Measurements from ENCODE around the gene MAP7D1. TPM values are rescaled to one million over a fixed set of nuclear protein-coding genes. Genes with fewer than 3 reads are reported as not detected.

Gene MAP7D1
- total and polyA plus RNA-seq, 2 experiments from 2014 or later = 35.8 to 224 TPM

- no peaks in the 10 kb centered on the region for H3K9me2 ChIP-seq (ENCODE audit: insufficient read depth)
- no peaks in the 10 kb centered on the region for H3K9me3 ChIP-seq (ENCODE audit: low read depth)
- no peak for DNase-seq
- 0 out of 2 replicates have a peak, but pooled peaks cover 2% of the 10 kb centered on the region for H3K27me3 ChIP-seq (replicated peaks; ENCODE audit: insufficient read depth)
- H3K36me3 ChIP-seq (ENCODE audit: low read depth) = no peaks in the 10 kb centered on the region
- 65 to 68% methylated on average over 9 of the region's 9 CpGs for whole genome bisulfite sequencing, 2 experiments (ENCODE audit: low coverage in 1 of 2, low lambda C conversion rate in 2 of 2, missing lambda C conversion rate in 2 of 2)
- no peak overlapping the region for H2AFZ ChIP-seq
- no peak overlapping the region for H3K4me2 ChIP-seq (ENCODE audit: unreplicated experiment)
- no peaks in the 10 kb centered on the region for H3K79me2 ChIP-seq (ENCODE audit: insufficient read depth)
- peaks cover 19% of the 10 kb centered on the region for H3F3A ChIP-seq (ENCODE audit: insufficient read depth)
- H3K4me3 ChIP-seq = no peak overlapping the region
- peaks cover 21% of the 10 kb centered on the region for H3K4me1 ChIP-seq (ENCODE audit: insufficient read depth)
- H4K20me1 ChIP-seq (ENCODE audit: insufficient read depth) = no peaks in the 10 kb centered on the region
- H3K27ac ChIP-seq = no peak overlapping the region
- in situ Hi-C loops (cut with MboI) = no loop called here
- TF ChIP-seq EZH2phosphoT487 (IDR thresholded peaks at IDR 0.05; ENCODE audit: insufficient read depth, low read depth) (no peak), EZH2 (IDR thresholded peaks at IDR 0.05; ENCODE audit: insufficient read depth, poor library complexity, severe bottlenecking) (no peak)
- H3K9ac ChIP-seq = no peak overlapping the region
These were observed 36.5 kb upstream of the MAP7D1 start for GRCh38 chr1:36119456-36119855.

- H4K20me1 ChIP-seq (ENCODE audit: insufficient read depth) = no peaks in the 10 kb centered on the region
- no peaks in the 10 kb centered on the region for H3K4me1 ChIP-seq (ENCODE audit: insufficient read depth)
- no peaks in the 10 kb centered on the region for H3K79me2 ChIP-seq (ENCODE audit: insufficient read depth)
- in situ Hi-C loops (cut with MboI) = no loop called here
- no peak overlapping the region for H3K27ac ChIP-seq
- no peak overlapping the region for H2AFZ ChIP-seq
- H3K9ac ChIP-seq = no peak overlapping the region
- H3F3A ChIP-seq (ENCODE audit: insufficient read depth) = peaks cover 3% of the 10 kb centered on the region
- no peaks in the 10 kb centered on the region for H3K36me3 ChIP-seq (ENCODE audit: low read depth)
- H3K9me3 ChIP-seq (ENCODE audit: low read depth) = no peaks in the 10 kb centered on the region
- 0 out of 2 replicates have a peak, but pooled peaks cover 4% of the 10 kb centered on the region for H3K27me3 ChIP-seq (replicated peaks; ENCODE audit: insufficient read depth)
- TF ChIP-seq EZH2 (IDR thresholded peaks at IDR 0.05; ENCODE audit: insufficient read depth, poor library complexity, severe bottlenecking) = no peak
- no peak for TF ChIP-seq EZH2phosphoT487 (IDR thresholded peaks at IDR 0.05; ENCODE audit: insufficient read depth, low read depth)
- H3K4me2 ChIP-seq (ENCODE audit: unreplicated experiment) = no peak overlapping the region
- H3K4me3 ChIP-seq = no peak overlapping the region
- WGBS, 2 experiments (ENCODE audit: low coverage in 1 of 2, low lambda C conversion rate in 2 of 2, missing lambda C conversion rate in 2 of 2) = 88 to 91% methylated on average over 12 of the region's 12 CpGs
- no peaks in the 10 kb centered on the region for H3K9me2 ChIP-seq (ENCODE audit: insufficient read depth)
- peak; percentile 26 for DNase-seq
These were observed 33.6 kb upstream of the MAP7D1 start for GRCh38 chr1:36122062-36123030.

GRCh38 chr1:36123356-36123755, 32.6 kb upstream of the MAP7D1 start:
- H3K4me2 ChIP-seq (ENCODE audit: unreplicated experiment) = no peak overlapping the region
- H3K79me2 ChIP-seq (ENCODE audit: insufficient read depth) = no peaks in the 10 kb centered on the region
- H3K27me3 ChIP-seq (replicated peaks; ENCODE audit: insufficient read depth) = 0 out of 2 replicates have a peak, but pooled peaks cover 4% of the 10 kb centered on the region
- H3K27ac ChIP-seq = no peak overlapping the region
- H3K9me2 ChIP-seq (ENCODE audit: insufficient read depth) = no peaks in the 10 kb centered on the region
- H3K4me3 ChIP-seq = no peak overlapping the region
- TF ChIP-seq EZH2 (IDR thresholded peaks at IDR 0.05; ENCODE audit: insufficient read depth, poor library complexity, severe bottlenecking) = no peak
- TF ChIP-seq EZH2phosphoT487 (IDR thresholded peaks at IDR 0.05; ENCODE audit: insufficient read depth, low read depth) = no peak
- no peak overlapping the region for H2AFZ ChIP-seq
- H3F3A ChIP-seq (ENCODE audit: insufficient read depth) = peaks cover 3% of the 10 kb centered on the region; the same call in 1 of the 2 replicates
- H3K36me3 ChIP-seq (ENCODE audit: low read depth) = no peaks in the 10 kb centered on the region
- no peaks in the 10 kb centered on the region for H3K9me3 ChIP-seq (ENCODE audit: low read depth)
- H3K4me1 ChIP-seq (ENCODE audit: insufficient read depth) = peaks cover 4% of the 10 kb centered on the region
- no peak overlapping the region for H3K9ac ChIP-seq
- 76 to 78% methylated on average over 8 of the region's 8 CpGs for WGBS, 2 experiments (ENCODE audit: low coverage in 1 of 2, low lambda C conversion rate in 2 of 2, missing lambda C conversion rate in 2 of 2)
- in situ Hi-C loops (cut with MboI) = no loop called here
- H4K20me1 ChIP-seq (ENCODE audit: insufficient read depth) = no peaks in the 10 kb centered on the region
- DNase-seq = no peak

GRCh38 chr1:36124404-36125128, 31.4 kb upstream of the MAP7D1 start:
- no peaks in the 10 kb centered on the region for H3K36me3 ChIP-seq (ENCODE audit: low read depth)
- H2AFZ ChIP-seq = no peak overlapping the region
- 0 out of 2 replicates have a peak, but pooled peaks cover 4% of the 10 kb centered on the region for H3K27me3 ChIP-seq (replicated peaks; ENCODE audit: insufficient read depth)
- H3K4me3 ChIP-seq = no peak overlapping the region
- H3K4me2 ChIP-seq (ENCODE audit: unreplicated experiment) = no peak overlapping the region
- no peaks in the 10 kb centered on the region for H3K9me2 ChIP-seq (ENCODE audit: insufficient read depth)
- peaks cover 12% of the 10 kb centered on the region for H3K4me1 ChIP-seq (ENCODE audit: insufficient read depth)
- DNase-seq = no peak
- H4K20me1 ChIP-seq (ENCODE audit: insufficient read depth) = no peaks in the 10 kb centered on the region
- no peak overlapping the region for H3K27ac ChIP-seq
- H3F3A ChIP-seq (ENCODE audit: insufficient read depth) = peaks cover 10% of the 10 kb centered on the region; the same call in 1 of the 2 replicates
- no peaks in the 10 kb centered on the region for H3K9me3 ChIP-seq (ENCODE audit: low read depth)
- H3K79me2 ChIP-seq (ENCODE audit: insufficient read depth) = no peaks in the 10 kb centered on the region
- no peak overlapping the region for H3K9ac ChIP-seq
- in situ Hi-C loops (cut with MboI) = no loop called here
- no peak for TF ChIP-seq EZH2 (IDR thresholded peaks at IDR 0.05; ENCODE audit: insufficient read depth, poor library complexity, severe bottlenecking)
- TF ChIP-seq EZH2phosphoT487 (IDR thresholded peaks at IDR 0.05; ENCODE audit: insufficient read depth, low read depth) = no peak
- 25 to 39% methylated on average over 13 to 31 of the region's 42 CpGs for WGBS, 2 experiments (ENCODE audit: low coverage in 1 of 2, low lambda C conversion rate in 2 of 2, missing lambda C conversion rate in 2 of 2)

All from GM23248 (cell line).